Measurements from ENCODE around the gene ABLIM1.

DNA sequence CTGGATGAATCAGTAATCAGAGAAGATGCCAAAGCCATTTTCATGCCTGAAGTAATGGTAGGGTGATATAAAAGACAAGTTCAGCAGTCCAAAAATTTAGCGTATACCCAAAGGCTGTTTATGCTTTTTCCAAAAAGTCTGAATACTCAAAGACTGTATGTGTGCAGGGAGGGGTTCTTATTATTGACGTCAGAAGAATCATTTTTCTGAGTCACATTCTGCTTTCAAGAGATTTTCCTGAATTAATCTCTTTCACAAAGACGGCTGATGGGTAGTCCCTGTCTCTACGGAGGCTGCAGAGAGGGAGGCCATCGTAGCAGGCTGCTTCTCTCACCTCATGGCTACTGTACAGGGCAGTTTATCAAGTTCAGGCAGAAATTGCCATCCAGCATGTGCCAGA lies 30.7 kb upstream of the ABLIM1 start:
- no peak for TF ChIP-seq TAF1 (IDR thresholded peaks at IDR 0.05; ENCODE audit: low read depth, low read length)
- TF ChIP-seq POU2F2 (IDR thresholded peaks at IDR 0.05; ENCODE audit: low read depth, low read length), result no peak
- no peak for TF ChIP-seq POLR2A (IDR thresholded peaks at IDR 0.05; ENCODE audit: low read depth, low read length)
- no peak for TF ChIP-seq POLR2AphosphoS5 (IDR thresholded peaks at IDR 0.05; ENCODE audit: low read depth, low read length)

Data from GM12891 (cell line).